Fibroblast of gingiva (primary cell): ENCODE measurements around the gene USP31.

Source experiments
- DNase-seq: peaks from one replicate; pipeline ENCODE4 v3.0.0-alpha.2; 2011; ENCODE audit warnings: low read depth

The USP31 gene

DNA sequence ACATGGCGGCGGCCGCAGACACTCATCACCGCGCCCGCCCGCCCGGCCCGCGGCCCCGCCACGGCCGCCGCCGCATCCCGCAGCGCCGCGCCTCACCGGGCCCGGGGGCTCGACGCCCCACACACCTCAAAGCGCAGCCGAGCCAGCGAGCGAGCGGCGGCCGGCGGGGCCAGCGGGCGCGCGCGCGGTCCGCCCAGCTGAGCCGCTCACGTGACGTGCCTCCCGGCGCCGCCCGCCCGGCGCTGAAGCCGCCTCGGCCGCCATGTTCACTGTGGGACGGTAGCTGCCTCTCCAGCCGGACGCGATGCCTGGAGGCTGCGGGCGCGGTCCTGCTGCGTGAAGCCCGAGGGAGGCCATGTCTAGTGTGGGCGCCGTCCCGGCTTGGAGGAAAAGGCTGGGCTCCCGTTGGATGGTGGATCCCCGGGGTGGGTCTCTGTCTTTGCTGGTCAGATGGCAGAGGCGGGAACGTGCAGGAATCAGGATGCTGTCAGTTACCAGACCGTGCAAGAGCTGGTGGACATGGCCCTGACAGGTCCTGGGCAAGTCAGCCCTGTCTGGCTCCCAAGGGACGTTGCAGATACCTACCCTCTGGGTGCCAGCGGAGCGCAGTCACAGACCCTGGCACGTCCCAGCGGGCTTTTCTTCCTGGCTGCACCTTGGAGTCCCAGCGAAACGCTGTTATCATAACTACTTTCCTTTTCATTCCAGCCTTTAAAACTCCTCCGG lies at the start of gene USP31:
USP31 (minus strand) TSS at position 186 of the 726 bp plus-strand sequence; CDS start at position 4, 182 bp downstream.
- peak; percentile 95 for DNase-seq

- no peak for DNase-seq
These were observed 47.3 kb upstream of the USP31 start for GRCh38 chr16:23196539-23196938.

GRCh38 chr16:23195366-23195978 lies 46.2 kb upstream of the USP31 start:
- no peak for DNase-seq

GRCh38 chr16:23194497-23195221 lies 45.4 kb upstream of the USP31 start:
- DNase-seq = no peak

- DNase-seq = no peak
These were observed 39.7 kb upstream of the USP31 start for GRCh38 chr16:23188911-23189310.

DNA sequence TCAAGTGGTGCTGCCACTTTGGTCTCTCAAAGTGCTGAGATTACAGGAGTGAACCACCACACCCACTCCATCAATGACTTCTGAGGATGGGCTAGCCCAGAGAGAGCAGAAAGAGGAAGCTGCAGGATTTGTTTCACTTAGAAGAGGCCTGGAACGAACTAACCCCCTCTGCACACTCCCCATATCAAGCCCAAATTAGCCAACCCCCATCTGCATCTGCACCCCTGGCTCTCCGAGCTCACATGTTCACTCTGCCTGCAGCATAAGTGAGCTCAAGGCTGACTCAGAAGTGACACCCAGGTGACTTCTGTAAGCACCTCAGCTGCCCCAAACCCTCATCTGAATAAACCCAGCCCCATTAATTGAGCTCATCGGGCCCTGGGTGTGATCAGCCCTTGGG lies 38.1 kb upstream of the USP31 start:
- DNase-seq = no peak

DNA sequence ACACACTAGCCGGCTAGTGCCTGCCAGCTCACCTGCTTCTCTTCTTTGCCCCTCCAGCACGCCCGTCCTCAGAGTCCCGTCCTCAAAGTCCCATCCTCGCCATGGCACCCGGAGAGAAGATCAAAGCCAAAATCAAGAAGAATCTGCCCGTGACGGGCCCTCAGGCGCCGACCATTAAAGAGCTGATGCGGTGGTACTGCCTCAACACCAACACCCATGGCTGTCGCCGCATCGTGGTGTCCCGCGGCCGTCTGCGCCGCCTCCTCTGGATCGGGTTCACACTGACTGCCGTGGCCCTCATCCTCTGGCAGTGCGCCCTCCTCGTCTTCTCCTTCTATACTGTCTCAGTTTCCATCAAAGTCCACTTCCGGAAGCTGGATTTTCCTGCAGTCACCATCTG lies 36.9 kb upstream of the USP31 start:
- no peak for DNase-seq

DNA sequence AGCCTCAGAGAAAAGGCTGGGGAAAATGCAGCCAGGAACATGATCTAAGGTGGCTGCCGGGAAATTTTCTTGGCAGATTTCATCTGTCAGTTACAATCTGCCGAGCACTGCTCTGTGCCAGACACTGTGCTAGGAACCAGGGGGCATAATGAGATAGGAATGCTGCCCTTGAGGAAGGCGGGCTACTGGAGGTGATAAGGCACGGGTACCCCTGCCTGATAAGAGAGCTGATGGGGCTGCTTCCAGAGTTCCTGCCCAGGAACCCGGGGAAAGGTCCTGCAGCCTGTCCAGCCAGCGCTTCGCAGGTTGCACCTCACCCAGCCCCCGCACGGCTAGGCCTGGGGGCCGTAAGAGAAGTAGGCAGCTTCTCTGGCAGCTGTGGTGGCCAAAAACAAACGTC lies 36.4 kb upstream of the USP31 start:
- no peak for DNase-seq

DNA sequence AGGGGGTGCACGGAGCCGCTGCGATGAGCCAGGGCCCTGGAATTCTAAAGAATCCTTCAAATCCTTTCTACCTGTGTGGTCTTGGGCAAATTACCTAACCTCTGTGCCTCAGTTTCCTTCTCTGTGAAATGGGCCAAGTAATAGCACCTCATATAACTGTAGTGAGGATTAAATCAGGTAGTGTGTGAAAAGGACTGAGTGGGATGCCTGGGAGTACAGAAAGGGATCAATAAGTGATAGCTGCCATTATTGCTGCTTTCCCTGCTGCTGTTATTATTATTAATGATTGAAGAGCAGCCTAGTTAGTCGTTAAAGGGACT lies 34.3 kb upstream of the USP31 start:
- no peak for DNase-seq

GRCh38 chr16:23182679-23183542 lies 33.7 kb upstream of the USP31 start, which contains the start of gene SCNN1G:
Gene SCNN1G (plus strand): TSS chr16:23182745. CDS start chr16:23186272, 3,527 bp downstream.
- DNase-seq = no peak

- DNase-seq = peak; percentile 49
These were observed 33.0 kb upstream of the USP31 start for GRCh38 chr16:23182206-23182678.

DNA sequence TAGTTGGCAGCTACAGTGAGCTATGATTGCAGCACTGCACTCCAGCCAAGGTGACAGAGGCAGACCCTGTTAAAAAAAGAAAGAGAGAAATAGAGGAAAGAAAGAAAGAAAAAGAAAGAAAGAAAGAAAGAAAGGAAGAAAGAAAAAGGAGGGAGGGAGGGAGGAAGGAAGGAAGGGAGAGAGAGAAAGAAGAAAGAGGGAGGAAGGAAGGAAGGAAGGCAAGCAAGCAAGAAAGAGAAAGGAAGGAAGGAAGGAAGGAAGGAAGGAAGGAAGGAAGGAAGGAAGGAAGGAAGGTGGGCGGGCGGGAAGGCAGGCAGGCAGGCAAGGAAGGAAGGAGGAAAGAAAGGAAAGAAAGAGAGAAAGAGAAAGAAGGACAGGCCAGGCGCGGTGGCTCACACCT lies 32.3 kb upstream of the USP31 start:
- DNase-seq = no peak

- no peak for DNase-seq
These were observed 26.4 kb upstream of the USP31 start for GRCh38 chr16:23175651-23176050.

GRCh38 chr16:23174622-23175021 lies 25.4 kb upstream of the USP31 start:
- DNase-seq = no peak

DNA sequence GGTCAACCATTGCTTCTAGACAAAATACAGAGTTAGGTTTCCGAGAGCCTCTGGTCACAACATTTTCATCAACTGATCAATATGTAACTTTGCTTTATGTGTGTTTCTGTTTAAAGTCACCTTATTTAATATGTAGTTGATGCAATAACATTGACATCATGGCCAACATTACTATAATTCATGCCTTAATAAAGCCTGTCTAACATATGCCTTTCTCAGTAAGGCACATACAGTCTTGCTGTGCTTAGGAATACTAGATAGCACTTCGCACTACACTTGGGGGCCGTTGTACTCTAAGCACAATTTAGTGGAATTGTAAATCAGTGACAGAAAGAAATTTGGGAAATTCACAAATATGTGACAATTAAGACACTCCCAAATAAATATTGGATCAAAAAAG lies 23.7 kb upstream of the USP31 start:
- no peak for DNase-seq

DNA sequence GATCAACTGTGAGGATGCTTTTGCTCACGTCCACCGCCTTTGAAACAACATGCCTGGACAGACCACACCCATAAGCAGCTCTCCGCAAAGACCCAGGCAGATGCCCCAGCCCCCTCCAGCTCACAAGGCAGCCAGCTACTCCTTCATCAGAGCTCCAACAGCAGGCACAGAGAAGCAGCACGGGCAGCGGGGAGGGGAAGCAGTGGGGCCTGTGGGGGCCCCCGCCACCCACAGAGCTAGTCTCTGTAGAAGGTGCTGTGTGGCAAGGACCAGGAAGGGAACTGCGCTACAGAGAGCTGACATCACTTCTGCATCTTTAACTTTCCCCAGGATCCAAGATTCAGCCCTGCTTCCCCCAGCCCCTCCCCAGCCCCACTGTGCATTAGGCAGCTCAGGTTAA lies 23.3 kb upstream of the USP31 start:
- no peak for DNase-seq

GRCh38 chr16:23164736-23165135 lies 15.5 kb upstream of the USP31 start:
- no peak for DNase-seq

DNA sequence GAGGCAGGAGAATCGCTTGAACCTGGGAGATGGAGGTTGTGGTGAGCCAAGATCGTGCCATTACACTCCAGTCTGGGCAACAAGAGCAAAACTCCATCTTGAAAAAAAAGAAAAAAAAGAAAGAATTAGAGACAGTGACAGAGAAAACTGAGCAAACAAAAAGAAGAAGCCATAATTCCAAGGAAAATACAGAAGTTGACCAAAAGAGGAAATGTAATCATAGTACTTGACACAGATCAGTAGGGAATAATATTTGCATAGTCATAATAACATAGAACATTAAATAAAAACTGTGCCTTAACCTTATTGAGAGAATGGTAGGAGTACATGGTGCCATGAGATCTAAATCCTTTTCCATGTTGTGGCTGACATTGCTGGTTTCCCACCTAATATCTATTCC lies 14.7 kb upstream of the USP31 start:
- no peak for DNase-seq

GRCh38 chr16:23160574-23160973 lies 11.3 kb upstream of the USP31 start:
- no peak for DNase-seq

DNA sequence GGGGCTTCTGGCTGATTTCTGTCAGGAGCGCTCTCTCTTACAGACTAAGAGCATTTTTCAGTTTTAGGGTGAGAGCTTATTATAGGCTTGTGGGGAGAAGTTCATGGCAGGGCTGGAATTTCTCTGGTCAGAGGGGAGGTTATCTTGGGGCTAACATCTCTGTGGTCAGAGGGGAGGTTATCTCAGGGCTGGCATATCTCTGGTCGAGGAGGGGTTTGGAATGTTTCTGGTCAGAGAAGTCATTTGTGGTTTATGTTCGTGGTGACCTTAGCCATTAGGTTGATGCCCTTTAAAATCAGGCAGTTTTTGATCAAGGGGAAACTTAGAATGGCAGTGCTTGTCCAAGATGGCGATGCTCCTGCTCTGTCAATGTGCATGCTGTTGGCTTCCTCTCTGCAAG lies 10.8 kb upstream of the USP31 start:
- DNase-seq = no peak

DNA sequence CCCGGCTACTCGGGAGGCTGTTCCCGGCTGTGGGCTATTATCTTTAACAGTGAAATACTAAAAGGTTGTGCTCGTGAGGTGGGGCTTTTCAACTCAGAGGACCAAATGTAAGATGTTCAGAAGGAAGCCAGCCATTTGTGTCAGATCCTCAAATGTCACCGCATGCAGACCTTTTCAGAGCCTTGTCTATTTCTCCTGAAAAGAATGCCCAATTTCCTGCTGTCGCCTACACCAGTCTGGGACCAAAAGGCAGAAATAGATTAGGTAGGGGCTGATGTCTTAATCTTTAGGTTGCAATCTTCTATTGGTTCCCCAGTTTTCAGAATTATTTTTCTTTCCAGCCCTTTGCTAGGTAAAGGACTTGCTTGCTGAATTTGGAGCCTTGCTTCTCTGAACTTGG lies 8.9 kb upstream of the USP31 start:
- DNase-seq = no peak

DNA sequence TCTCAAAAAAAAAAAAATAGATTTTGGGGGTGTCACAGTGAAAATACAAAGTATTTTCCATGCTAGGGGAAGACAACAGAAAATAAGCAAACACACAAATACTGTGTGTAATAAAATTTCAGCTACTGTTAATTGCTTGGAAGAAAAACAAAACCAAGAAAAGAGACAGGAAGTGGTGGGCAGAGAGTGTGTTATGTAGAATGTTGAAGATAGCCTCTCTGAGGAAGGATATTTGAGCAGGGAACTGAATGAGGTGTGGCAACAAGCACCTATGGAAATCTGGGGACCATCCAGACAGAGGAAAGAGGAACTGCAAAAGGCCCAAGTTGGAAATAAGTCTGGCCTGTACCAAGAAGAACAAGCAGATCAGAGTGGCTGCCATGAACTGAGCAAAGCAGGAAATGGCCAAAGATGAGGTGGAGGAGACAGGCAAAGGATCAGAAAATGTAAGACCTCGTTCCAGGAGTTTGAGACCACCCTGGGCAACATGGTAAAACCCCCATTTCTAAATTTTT lies 7.8 kb upstream of the USP31 start:
- no peak for DNase-seq
